GM19023 (cell line): ENCODE data around the gene PRH2.

Experiments used
- ATAC-seq: cut with Tn5 transposase; IDR thresholded peaks from one replicate; pipeline ENCODE4 v1.9.1; 2021; ENCODE audit warnings: mild to moderate bottlenecking, moderate library complexity; ENCODE audit not compliant: unreplicated experiment

Gene PRH2

DNA sequence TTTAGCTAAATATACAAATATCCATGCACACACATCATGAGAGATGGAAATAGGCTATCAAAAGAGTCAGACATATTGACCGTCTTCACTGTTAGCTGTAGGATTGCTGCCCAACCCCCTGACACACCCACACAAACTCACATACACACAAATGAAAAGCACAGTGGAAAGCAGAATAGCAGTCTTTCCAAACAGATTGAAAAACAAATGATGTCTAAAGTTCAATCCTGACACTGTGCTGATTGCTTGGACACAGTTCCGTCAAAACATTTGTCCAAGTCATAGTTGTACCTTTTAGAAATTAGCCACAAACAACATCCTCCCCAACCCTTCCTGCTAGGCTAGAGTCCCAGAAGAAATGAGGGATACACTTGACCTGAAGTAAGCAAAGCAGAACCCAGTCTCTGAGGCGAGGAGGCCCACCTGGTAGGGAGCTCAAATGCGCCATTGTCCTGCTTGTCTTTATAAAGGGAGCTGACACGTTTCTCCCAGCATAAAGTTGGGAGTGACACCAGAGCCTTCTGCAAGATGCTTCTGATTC is at the start of gene PRH2:
Gene PRH2, plus strand, starts transcription at position 491 of the 541 bp plus-strand sequence. Its CDS starts 38 bp downstream, at position 529.
- no peak for ATAC-seq

DNA sequence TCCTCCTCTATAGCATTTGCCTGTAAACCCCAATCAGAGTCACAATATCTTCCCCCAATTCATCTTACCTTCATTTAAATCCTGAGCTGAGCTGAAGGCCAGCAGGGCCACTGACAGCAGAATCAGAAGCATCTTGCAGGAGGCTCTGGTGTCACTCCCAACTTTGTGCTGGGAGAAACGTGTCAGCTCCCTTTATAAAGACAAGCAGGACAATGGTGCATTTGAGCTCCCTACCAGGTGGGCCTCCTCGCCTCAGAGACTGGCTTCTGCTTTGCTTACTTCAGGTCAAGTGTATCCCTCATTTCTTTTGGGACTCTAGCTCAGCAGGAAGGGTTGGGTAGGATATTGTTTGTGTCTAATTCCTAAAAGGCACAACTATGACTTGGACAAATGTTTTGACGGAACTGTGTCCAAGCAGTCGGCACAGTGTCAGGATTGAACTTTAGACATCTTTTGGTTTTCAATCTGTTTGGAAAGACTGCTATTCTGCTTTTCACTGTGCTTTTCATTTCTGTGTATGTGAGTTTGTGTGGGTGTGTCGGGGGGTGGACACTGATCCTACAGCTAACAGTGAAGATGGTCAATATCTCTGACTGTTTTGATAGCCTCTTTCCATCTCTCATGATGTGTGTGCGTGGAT is 44.8 kb upstream of the PRH2 start, which contains the start of gene PRH1:
Gene PRH1, minus strand, starts transcription at position 170 of the 640 bp plus-strand sequence. Its CDS starts 38 bp downstream, at position 132.
- no peak for ATAC-seq

DNA sequence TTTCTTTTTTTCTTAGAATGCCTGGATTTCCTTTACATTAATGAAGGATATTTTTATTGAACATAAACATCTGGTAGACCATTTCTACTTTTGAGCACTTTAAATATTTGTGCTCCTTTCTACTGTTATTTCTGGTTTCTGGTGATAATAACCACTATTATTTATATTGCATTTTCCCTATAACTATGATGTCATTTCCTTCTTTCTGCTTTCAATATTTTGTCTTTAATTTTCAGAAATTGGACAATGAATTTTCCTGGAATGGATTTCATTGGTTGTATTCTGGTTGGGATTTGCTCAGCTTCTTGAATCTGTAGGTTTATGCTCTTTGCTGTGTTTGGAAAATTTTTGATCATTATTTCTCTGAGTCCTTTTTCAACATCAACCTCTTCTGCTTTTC is 39.8 kb upstream of the PRH2 start:
- ATAC-seq, result no peak

DNA sequence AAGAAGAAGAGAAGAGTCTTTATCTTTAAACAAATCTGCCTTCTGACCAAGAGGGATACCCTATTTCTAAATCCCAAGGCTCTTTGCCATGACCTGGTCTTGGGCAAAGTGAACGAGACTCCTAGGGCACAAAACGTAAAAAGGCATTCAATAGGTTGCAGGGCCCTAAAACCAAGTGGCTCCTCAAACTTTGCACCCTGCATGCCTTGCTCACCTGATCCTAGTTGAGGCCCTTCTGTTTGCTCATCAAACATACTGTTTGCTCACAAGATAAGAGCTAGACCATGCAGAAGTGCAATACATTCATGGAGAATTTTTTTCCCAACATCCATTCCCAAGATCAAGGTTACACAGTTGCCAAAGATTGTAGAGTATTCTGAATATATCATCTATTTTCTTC is 37.1 kb upstream of the PRH2 start:
- no peak for ATAC-seq

DNA sequence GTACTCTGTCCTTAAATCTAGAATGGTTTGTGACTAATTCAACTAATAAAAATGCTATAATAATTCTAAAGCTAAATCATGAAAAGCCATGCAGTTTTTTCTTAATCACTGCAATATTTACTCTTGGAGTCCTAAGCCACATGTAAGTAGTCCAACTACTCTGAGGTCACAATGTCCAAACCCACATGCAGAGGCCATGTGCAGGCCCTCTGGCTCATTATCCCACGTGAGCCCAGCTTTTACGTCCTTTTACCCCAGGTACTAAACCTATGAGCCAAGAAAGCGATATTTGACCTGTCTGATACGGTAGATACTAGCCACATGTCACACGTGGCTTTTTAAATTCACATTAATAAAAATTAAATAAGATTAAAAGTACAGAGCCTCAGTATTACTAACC is 32.2 kb upstream of the PRH2 start:
- no peak for ATAC-seq

DNA sequence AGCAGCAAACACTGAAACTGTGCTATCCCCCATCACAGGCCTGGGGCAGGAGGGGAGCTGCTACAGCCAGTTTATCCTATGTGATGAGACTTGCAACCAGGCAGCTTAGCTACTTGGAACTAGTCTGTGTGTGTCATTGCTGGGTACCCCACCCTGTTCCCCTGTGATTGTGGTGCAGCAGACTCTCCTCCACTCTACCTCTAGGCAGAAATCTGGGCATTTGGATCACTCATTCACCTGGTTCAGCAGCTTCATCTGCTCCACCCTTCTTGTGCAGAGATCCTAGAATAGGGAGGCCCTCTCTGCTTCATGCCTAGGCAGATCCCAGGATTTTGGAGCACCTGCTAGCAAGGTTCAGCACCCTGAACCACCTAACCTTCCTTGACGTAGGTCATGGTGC is 28.5 kb upstream of the PRH2 start:
- no peak for ATAC-seq

DNA sequence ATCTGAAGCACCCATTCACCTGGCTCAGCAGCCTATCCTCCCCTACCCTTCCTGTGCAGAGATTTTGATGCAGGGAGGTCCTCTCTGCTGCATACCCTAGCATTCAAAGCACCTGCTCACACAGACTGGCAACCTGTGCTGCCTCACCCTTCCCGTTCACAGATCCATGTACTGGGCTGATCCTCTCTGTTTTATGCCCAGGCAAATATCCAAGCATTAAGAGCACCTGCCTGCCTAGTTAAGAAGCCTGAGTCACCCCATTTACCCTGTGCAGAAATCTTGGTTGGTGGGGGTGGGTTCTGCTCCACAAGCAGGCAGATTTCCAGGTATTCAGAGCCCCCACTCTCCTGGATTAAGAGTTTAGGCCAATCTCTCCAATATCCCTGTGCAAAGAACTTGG is 28.1 kb upstream of the PRH2 start:
- ATAC-seq, result no peak

DNA sequence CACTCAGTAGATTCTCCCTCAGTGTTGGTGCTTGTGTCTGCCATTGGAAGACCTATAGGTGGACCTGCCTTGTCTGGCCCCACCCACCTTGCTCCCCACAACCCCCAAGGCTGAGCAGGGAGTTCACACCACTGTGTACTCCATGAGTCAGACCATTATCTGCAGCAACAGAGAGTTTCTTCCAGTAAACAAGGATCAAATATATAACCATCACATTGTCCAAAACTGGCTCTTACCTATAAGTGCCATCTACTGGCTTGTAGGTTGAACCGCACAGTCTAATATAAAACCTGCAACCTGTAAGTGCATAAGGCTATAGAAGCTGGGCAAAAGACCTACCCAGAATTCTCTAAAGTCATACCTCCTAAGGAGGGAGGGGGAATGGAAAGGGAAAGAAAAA is 27.6 kb upstream of the PRH2 start:
- no peak for ATAC-seq

DNA sequence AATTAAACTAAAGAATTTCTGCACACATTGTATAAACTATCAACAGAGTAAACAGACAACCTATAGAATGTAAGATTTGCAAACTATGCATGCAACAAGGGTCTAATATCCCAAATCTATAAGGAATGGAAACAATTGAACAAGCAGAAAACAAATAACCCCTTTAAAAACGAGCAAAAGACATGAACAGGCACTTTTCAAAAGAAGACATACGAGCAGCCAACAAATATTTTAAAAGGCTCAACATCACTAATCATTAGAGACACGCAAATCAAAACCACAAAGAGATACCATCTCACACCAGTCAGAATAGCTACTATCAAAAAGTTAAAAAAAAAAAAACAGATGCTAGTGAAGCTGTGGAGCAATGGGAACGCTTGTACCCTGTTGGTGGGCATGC is 24.4 kb upstream of the PRH2 start:
- ATAC-seq, result no peak

DNA sequence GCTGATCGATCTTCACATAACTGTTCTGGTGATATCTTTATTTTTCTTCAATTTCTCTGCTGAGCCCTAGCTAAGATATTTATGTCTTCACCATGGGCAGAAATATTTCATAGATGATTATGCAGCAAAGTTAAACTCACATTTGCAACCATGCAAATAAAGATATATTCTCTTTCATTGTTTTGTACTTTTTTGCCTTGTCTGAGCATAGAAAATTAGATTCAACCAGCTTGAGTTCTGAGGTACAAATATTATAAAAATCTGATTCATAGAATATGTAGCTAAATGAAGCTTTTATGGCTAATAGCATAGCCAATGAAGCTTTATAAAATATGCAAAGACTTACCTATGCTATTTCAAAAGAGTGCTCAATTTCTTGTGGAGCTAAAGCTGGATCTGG is 19.6 kb upstream of the PRH2 start, which contains the start of gene TAS2R13:
Gene TAS2R13, minus strand, starts transcription at position 101 of the 400 bp plus-strand sequence. CDS start 264 bp downstream, outside the sequence.
- ATAC-seq, result no peak

DNA sequence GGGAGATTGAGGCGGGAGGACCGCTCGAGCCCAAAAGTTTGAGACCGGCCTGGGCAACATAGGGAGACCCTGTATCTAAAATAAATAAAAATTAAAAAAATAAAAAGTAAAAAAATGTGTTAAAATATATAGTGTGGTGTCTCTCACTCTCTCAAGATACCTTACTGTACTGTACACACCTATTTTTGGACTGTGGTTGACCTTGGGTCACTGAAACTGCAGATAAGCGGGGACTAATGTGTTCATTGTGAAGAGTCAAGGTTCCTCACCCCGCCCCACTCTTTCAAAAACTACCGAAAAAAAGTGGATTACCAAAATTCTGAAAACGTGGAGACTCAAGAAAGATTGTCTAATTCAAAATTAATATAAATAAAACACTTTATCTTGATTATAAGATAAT is 18.7 kb upstream of the PRH2 start:
- no peak for ATAC-seq

DNA sequence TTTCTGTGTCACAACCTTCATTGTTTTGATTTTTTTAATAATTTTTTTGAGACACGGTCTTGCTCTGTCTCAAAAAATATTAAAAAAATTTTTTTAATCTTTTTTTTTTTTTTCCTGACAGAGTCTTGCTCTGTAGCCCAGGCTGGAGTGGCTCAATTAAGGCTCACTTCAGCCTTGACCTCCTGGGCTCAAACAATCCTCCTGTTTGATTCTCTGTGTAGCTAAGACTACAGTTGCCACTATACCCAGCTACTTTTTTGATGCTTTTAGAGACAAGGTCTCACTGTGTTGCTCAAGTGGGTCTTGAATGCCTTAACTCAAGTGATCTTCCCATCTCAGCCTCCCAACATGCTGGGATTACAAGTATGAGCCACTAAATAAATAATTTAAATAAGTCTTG is 9.2 kb upstream of the PRH2 start:
- no peak for ATAC-seq

DNA sequence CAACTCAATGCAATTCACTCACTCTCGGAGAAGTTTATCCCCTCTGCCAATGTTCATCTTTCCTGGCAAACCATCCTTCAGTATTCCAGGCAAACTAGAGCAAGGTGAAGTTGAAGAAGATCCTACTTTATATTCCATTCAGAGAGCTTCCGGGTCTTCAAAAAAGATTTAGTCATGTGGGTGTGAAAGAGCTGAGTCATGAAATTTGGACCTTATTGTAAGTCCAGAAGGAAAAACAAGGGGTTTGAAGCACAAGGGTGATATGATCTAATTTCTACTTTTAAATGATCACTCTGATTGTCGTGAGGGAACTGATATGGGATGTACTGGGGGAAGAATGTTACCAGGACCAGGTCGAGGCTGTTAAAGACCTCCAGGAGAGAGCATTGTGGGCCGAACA is 2.8 kb upstream of the PRH2 start:
- no peak for ATAC-seq

DNA sequence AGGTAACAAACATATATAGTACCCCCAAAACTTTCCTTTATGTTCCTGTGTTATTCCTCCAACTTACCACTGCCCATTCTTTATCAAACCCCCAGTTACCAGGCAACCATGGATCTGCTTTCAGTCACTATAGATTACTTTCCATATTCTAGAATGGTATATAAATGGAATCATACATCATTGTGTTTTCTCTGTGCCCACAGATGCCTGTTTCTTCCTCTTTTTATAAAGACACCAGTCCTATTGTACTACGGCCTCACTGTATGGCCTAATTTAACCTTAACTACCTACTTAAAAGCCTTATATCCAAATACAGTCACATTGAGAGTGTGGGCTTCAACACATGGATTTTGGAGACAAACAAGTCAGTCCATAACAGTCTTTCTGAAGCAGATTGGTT is 7.5 kb downstream of the PRH2 start:
- ATAC-seq, result no peak

DNA sequence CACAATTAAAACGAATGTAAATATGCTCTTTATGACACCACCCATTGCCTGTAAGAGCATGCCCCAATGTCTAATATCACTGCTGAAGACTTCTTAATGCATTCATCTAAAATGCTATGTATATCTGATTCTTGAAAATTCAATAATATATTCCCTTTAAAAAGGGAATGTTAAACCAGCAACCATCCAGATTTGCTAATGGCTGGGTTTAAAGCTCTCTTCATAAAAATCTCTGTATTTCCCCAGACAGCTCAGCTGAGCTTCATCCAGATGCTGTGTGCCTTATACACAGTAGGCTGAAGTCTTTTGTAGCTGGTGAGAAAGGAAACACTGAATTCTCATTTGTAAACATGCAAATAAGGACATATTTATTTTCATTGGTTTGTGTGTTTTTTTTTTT is 10.1 kb downstream of the PRH2 start, which contains the start of gene TAS2R14:
Gene TAS2R14, minus strand, starts transcription at position 101 of the 400 bp plus-strand sequence. Its CDS starts 56 bp downstream, at position 45.
- ATAC-seq, result no peak

DNA sequence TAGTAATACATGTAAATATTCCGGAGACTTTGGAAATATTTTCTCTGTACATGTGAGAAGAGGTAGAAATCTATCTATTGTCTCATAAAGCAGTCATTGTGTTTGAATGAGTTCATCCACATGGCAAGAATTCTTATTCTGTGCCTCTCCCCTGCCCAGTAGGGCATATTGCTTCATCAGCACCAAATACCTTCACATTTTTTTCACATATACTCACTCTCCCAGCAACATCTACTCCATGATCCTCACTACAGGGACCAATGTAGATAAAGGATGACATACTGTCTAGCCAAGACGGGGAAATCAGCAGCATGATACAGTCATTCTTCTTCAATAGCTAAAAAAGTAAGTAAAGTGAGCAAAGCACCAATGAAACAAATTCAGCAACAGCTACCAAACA is 11.4 kb downstream of the PRH2 start:
- no peak for ATAC-seq

DNA sequence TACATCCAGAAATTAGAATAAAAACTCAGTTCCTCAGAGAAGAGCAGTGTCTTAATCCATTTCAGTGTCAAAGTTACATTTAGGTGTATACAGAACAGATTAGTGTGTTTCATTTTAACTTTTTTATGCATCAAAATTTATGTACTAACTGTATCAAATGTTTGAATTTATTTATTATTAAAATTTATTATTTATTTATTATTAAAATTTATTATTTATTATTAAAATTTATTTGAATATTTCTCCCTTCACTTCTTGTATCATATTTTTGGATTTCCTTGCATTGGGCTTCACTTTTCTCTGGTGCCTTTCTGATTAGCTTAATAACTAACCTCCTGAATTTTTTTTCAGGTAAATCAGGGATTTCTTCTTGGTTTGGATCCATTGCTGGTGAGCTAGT is 12.3 kb downstream of the PRH2 start:
- ATAC-seq, result no peak

DNA sequence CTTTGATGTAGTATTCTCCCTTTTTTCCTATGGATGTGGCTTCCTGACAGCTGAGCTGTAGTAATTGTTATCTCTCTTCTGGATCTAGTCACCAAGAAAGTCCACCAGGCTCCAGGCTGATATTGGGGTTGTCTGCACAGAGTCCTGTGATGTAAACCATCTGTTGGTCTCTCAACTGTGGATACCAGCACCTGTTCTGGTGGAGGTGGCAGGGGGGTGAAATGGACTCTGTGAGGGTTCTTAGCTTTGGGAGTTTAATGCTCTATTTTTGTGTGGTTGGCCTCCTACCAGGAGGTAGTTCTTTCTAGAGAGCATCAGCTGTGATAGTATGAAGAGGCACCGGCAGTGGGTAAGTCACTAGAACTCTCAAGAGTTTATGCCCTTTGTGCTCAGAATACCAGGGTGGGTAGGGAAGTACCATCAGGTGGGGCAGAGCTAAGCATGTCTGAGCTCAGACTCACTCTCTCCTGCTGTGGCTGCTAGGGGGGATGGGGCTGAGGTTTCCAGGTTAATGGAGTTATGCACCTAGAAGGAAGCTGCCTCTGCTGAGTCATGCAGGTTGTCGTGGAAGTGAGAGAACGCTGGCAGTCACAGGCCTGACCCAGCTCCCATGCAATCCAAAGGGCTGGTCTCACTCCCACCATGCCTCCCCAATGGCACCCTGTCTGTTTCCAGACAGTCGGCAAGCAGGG is 13.0 kb downstream of the PRH2 start:
- no peak for ATAC-seq

DNA sequence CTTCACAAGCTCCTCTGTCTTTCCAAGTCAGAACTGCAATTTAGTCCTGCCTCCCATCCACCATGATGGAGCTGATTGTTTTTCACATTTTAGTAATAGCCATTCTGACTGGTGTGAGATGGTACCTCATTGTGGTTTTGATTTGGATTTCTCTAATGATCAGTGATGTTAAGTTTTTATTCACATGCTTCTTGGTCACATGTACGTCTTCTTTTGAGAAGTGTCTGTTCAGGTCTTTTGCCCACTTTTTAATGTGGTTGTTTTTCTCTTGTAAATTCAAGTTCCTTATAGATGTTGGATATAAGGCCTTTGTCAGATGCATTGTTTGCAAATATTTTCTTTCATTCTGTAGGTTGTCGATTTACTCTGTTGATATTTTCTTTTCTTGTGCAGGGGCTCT is 14.1 kb downstream of the PRH2 start:
- ATAC-seq, result no peak

DNA sequence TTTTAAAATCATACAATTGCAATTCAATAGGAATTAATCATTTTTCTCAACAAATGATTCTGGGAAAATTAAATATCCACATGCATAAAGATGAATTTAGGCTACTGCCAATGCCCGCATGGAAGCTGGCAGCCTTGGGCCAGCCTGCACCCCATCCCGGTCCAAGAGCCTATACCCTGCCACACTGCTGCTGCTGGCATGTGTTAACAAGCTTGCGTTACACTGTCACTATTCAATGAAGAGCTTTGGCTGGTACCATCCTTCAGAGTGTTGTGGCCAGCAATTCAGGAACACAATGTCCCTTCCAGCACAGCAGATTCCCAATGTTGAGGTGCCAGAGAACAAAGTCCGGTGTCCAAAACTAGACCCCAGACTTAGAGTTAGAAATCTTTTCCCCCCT is 23.6 kb downstream of the PRH2 start:
- ATAC-seq, result no peak

DNA sequence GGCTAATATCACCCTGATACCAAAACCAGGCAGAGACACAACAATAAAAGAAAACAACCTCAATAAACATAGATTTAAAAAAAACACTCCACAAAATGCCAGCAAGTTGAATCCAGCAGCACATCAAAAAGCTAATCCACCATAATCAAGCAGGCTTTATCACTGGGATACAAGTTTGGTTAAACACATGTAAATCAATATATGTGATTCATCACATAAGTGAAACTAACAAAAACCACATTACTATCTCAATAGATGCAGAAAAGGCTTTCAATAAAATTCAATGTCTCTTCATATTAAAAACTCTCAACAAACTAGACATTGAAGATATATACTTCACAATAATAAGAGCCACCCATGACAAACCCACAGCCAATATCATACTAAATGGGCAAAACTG is 27.0 kb downstream of the PRH2 start:
- no peak for ATAC-seq

DNA sequence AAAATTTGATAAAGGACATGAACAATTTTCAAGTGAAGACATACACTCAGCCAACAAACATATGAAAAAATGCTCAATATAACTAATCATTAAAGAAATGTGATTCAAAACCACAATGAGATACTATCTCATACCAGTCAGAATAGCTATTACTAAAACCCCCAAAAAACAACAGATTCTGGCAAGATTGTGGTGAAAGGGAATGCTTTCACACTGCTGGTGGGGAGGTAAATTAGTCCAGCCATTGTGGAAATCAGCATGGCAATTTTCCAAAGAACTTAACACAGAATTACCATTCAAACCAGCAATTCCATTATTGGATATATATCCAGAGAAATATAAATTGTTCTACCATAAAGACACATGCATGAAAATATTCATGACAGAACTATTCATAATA is 28.7 kb downstream of the PRH2 start:
- no peak for ATAC-seq
